Measurements from ENCODE around the gene ADAMTS10. TPM values are rescaled to one million over a fixed set of nuclear protein-coding genes. Genes with fewer than 3 reads are reported as not detected.

Gene ADAMTS10
- total and polyA plus RNA-seq, 10 of the 15 experiments (the other 5 are each of a cell fraction or from before 2014, with no cell fraction given) = 0.01 to 2.5 (median 0.42) TPM; not detected in 3

- TF ChIP-seq ZBTB40 (IDR thresholded peaks at IDR 0.05; ENCODE audit: borderline replicate concordance) (no peak), ATF2 (IDR thresholded peaks at IDR 0.05; ENCODE audit: low read length) (no peak), ZZZ3 (IDR thresholded peaks at IDR 0.05; ENCODE audit: control insufficient read depth, insufficient read length, low read depth) (no peak), IRF5 (IDR thresholded peaks at IDR 0.05; ENCODE audit: borderline replicate concordance) (no peak)
These were observed 31.5 kb upstream of the ADAMTS10 start (continued) for GRCh38 chr19:8641908-8642547.
